KMS-11 (cell line): ENCODE measurements around the gene CD200.

Source experiments
- H2AFZ ChIP-seq: fragments of 200-600 bp; sonication (generic); 2 replicates; pipeline ENCODE4 v1.6.1; 2016; ENCODE audit warnings: antibody characterized with exemption, mixed run types, low read depth
- H3K27ac ChIP-seq: fragments of 200-600 bp; sonication (generic); 2 replicates; pipeline ENCODE4 v1.6.1; 2016; ENCODE audit warnings: mild to moderate bottlenecking, mixed run types
- H3K27me3 ChIP-seq: fragments of 200-600 bp; sonication (generic); 2 replicates; pipeline ENCODE4 v1.6.1; 2017; ENCODE audit warnings: mild to moderate bottlenecking, low read depth, mixed run types, moderate library complexity; ENCODE audit not compliant: insufficient read depth
- H3K36me3 ChIP-seq: fragments of 200-600 bp; sonication (generic); 2 replicates; pipeline ENCODE4 v1.6.1; 2017; ENCODE audit warnings: mild to moderate bottlenecking, mixed run types; ENCODE audit not compliant: insufficient read depth
- H3K4me1 ChIP-seq: fragments of 200-600 bp; sonication (generic); 2 replicates; pipeline ENCODE4 v1.6.1; 2016; ENCODE audit warnings: mild to moderate bottlenecking, low read depth, mixed run types; ENCODE audit not compliant: poor library complexity, severe bottlenecking
- H3K4me2 ChIP-seq: fragments of 200-600 bp; sonication (generic); 2 replicates; pipeline ENCODE4 v1.7.0; 2016; ENCODE audit warnings: mild to moderate bottlenecking, mixed run types
- H3K4me3 ChIP-seq: fragments of 200-600 bp; sonication (generic); IDR thresholded peaks from 2 replicates; pipeline ENCODE4 v1.6.1; 2017; ENCODE audit warnings: low read depth, low read length, mixed read lengths; ENCODE audit not compliant: insufficient read depth
- H3K79me2 ChIP-seq: fragments of 200-600 bp; sonication (generic); 2 replicates; pipeline ENCODE4 v1.6.1; 2016; ENCODE audit warnings: low read depth, mixed run types; ENCODE audit not compliant: insufficient read depth
- H3K9ac ChIP-seq: fragments of 200-600 bp; sonication (generic); 2 replicates; pipeline ENCODE4 v1.6.1; 2016; ENCODE audit warnings: mild to moderate bottlenecking, mixed run types
- H4K20me1 ChIP-seq: fragments of 200-600 bp; sonication (generic); 2 replicates; pipeline ENCODE4 v1.6.1; 2016; ENCODE audit warnings: mild to moderate bottlenecking, mixed run types; ENCODE audit not compliant: insufficient read depth
- TF ChIP-seq, protein P1 (sequence below): fragments of 200-600 bp; sonication (generic); conservative IDR thresholded peaks from 2 replicates; pipeline ENCODE4 v1.6.1; 2017; ENCODE audit warnings: low read depth, mild to moderate bottlenecking, antibody characterized with exemption, low read length, moderate library complexity, mixed read lengths

CD200 gene

DNA sequence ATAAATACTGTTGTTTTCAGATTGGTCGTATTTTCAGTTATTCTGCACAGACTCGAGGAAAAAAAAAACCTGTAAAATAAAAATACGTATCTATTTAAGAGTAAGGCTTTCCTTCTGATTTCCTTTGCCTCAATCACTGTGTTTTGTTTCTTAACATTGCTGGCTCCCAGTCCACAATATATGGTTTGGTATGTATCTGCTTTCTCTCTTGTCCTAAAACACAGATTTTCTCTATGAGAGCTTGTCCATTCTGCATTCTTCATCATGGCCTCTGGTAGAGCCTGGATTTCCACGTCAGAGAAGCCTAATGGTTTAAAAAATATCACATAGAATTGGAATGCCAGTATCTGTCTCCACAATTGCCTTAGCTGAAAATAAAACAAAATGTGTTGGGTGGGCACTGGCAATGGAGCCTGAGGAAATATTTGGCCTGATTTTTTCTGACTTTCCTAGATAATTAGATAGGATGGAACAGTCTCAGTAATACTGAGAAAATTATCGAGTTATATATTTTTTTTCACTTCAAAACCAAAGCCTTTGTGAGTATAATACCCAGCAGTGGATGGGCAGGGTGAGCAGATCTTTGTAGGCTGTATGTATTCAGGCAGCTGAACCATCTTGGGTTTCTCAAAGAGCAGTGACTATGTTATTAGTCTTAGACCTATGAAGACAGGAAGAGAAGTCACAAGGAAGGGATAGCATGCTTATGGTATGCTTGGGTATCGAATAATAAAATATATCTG, 1.9 kb downstream of the CD200 start:
- Histone ChIP-seq H3K79me2 (no peaks in the 10 kb centered on the region), H3K27ac (no peak overlapping the region), H4K20me1 (no peaks in the 10 kb centered on the region), H3K4me3 (no peak overlapping the region), H3K4me1 (no peaks in the 10 kb centered on the region), H3K4me2 (no peak overlapping the region), H2AFZ (no peak overlapping the region), H3K27me3 (no peaks in the 10 kb centered on the region), H3K36me3 (no peaks in the 10 kb centered on the region), H3K9ac (no peak overlapping the region)
- TF ChIP-seq, protein P1, sequence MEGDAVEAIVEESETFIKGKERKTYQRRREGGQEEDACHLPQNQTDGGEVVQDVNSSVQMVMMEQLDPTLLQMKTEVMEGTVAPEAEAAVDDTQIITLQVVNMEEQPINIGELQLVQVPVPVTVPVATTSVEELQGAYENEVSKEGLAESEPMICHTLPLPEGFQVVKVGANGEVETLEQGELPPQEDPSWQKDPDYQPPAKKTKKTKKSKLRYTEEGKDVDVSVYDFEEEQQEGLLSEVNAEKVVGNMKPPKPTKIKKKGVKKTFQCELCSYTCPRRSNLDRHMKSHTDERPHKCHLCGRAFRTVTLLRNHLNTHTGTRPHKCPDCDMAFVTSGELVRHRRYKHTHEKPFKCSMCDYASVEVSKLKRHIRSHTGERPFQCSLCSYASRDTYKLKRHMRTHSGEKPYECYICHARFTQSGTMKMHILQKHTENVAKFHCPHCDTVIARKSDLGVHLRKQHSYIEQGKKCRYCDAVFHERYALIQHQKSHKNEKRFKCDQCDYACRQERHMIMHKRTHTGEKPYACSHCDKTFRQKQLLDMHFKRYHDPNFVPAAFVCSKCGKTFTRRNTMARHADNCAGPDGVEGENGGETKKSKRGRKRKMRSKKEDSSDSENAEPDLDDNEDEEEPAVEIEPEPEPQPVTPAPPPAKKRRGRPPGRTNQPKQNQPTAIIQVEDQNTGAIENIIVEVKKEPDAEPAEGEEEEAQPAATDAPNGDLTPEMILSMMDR: no peak

DNA sequence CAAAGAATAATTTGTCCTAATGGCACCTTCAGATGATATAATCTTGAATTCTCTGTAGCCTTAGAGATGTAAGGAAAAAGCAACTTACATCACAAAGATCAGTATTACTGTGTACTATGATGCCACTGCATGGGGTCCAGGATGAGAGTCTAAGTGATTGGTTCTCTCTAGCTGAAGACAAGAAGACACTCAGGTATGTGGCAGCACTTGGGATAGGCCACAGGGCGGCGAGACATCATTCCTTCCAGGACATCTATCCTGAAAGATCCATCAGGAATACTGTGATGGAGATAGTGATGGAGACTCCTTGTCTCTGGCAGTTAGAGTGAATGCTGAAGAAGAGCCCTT, 2.5 kb downstream of the CD200 start:
- no peak overlapping the region for H3K27ac ChIP-seq
- no peaks in the 10 kb centered on the region for H3K4me1 ChIP-seq

DNA sequence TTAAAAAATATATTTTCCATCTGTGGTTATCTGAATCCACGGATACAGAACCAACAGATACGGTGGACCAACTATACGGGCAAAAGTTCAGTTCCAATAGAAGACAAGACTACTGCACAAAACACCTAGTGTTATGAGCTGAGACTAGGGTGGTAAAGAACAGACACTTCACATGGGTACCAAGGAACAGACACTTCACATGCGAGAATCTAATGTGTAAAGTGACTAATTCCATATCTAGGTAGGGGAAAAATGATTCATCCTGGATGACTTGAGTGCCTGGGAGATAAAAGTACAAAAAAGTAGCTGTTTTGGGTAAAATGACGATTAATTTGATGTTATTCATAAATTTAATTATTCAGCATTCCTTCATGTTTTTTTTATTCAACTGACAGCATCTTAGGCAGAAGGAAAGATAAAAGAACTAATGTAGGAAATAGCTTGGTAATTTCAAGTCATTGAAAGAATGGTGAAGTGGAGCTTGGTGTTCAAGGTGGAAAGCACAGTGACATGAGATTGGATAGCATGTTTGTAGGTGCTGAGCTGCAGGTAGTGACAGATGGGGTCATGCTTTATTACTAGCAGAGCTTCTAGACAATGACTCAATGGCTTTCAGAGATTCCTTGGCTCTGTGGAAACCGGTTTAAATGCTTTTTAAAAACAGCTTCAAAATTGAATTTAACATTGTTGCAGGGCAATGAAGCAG, 5.2 kb downstream of the CD200 start:
- H2AFZ ChIP-seq: no peak overlapping the region
- H3K27me3 ChIP-seq: no peaks in the 10 kb centered on the region
- H3K36me3 ChIP-seq: no peaks in the 10 kb centered on the region
- no peak overlapping the region for H3K4me3 ChIP-seq
- no peaks in the 10 kb centered on the region for H4K20me1 ChIP-seq
- no peak overlapping the region for H3K4me2 ChIP-seq
- TF ChIP-seq, protein P1: no peak
- no peaks in the 10 kb centered on the region for H3K4me1 ChIP-seq
- H3K79me2 ChIP-seq: no peaks in the 10 kb centered on the region
- H3K9ac ChIP-seq: no peak overlapping the region
- H3K27ac ChIP-seq: no peak overlapping the region

More for the DNA sequence above, 2.5 kb downstream of the CD200 start:
- H3K27me3 ChIP-seq: no peaks in the 10 kb centered on the region
- H4K20me1 ChIP-seq: no peaks in the 10 kb centered on the region
- no peak overlapping the region for H2AFZ ChIP-seq
- H3K4me2 ChIP-seq: no peak overlapping the region
- H3K79me2 ChIP-seq: no peaks in the 10 kb centered on the region
- H3K9ac ChIP-seq: no peak overlapping the region
- no peak overlapping the region for H3K4me3 ChIP-seq
- TF ChIP-seq, protein P1: no peak
- H3K36me3 ChIP-seq: no peaks in the 10 kb centered on the region

DNA sequence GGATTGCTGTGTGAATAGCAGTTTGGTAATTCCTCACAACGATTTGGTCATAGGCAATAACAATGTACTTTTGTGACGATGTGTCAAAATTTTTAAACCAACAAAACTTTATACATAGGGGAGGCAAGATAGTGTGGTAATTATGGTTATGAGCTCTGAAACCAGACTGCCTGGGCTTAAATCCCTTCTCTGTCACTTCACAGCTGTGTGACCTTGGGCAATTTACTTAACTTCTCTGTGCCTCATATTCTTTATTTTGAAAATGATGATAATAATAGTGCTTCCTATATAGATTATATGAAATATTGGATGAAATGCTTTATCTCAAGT, 5.7 kb downstream of the CD200 start:
- Histone ChIP-seq H3K4me3 (no peak overlapping the region), H3K79me2 (no peaks in the 10 kb centered on the region), H3K4me2 (no peak overlapping the region), H3K27ac (no peak overlapping the region), H2AFZ (no peak overlapping the region), H3K9ac (no peak overlapping the region), H3K27me3 (no peaks in the 10 kb centered on the region), H4K20me1 (no peaks in the 10 kb centered on the region), H3K36me3 (no peaks in the 10 kb centered on the region), H3K4me1 (no peaks in the 10 kb centered on the region)
- TF ChIP-seq, protein P1: no peak
